ENCODE results near the gene NUBPL.
"Not testable (repeated sequence)": the region's sequence is repeated elsewhere in the genome, so short reads cannot be mapped to it uniquely, and the experiment has no call there.

The NUBPL gene

DNA sequence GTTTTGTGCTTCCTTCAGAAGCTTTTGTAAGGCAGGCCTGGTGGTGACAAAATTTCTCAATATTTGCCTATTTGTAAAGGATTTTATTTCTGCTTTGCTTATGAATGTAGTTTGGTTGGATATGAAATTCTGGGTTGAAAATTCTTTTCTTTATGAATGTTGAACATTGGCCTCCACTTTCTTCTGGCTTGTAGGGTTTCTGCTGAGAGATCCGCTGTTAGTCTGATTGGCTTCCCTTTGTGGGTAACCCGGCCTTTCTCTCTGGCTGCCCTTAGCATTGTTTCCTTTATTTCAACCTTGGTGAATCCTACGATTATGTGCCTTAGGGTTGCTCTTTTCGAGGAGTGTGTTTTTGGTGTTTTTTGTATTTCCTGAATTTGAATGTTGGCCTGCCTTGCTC lies 58.2 kb downstream of the NUBPL start:
- H3K4me3 ChIP-seq (ENCODE audit: low read depth, low read length): no peak overlapping the region
- TF ChIP-seq, protein P1, sequence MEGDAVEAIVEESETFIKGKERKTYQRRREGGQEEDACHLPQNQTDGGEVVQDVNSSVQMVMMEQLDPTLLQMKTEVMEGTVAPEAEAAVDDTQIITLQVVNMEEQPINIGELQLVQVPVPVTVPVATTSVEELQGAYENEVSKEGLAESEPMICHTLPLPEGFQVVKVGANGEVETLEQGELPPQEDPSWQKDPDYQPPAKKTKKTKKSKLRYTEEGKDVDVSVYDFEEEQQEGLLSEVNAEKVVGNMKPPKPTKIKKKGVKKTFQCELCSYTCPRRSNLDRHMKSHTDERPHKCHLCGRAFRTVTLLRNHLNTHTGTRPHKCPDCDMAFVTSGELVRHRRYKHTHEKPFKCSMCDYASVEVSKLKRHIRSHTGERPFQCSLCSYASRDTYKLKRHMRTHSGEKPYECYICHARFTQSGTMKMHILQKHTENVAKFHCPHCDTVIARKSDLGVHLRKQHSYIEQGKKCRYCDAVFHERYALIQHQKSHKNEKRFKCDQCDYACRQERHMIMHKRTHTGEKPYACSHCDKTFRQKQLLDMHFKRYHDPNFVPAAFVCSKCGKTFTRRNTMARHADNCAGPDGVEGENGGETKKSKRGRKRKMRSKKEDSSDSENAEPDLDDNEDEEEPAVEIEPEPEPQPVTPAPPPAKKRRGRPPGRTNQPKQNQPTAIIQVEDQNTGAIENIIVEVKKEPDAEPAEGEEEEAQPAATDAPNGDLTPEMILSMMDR (IDR thresholded peaks at IDR 0.05; ENCODE audit: low read depth, low read length): no peak

DNA sequence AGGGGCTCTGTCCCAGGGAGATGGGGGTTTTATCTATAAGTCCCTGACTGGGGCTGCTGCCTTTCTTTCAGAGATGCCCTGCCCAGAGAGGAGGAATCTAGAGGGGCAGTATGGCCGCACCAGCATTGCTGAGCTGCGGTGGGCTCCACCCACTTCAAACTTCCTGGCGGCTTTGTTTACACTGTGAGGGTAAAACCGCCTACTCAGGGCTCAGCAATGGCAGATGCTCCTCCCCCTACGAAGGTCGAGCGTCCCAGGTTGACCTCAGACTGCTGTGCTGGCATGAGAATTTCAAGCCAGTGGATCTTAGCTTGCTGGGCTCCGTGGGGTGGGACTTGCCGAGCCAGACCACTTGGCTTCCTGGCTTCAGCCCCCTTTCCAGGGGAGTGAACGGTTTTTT lies 59.7 kb downstream of the NUBPL start:
- not testable (repeated sequence) for H3K4me3 ChIP-seq (ENCODE audit: low read depth, low read length)

DNA sequence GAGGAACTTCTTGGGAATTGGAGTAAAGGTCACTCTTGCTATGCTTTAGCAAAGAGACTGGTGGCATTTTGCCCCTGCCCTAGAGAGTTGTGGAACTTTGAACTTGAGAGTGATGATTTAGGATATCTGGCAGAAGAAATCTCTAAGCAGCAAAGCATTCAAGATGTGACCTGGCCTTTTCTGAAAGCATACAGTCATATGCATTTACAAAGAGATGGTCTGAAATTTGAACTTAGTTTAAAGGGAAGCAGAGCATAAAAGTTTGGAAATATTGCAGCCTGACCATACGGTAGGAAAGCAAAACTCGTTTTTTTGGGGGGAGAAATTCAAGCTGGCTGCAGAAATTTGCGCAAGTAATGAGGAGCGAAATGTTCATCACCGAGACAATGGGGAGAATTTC lies 60.9 kb downstream of the NUBPL start:
- no peak overlapping the region for H3K4me3 ChIP-seq (ENCODE audit: low read depth, low read length)
- TF ChIP-seq, protein P1 (IDR thresholded peaks at IDR 0.05; ENCODE audit: low read depth, low read length): no peak

DNA sequence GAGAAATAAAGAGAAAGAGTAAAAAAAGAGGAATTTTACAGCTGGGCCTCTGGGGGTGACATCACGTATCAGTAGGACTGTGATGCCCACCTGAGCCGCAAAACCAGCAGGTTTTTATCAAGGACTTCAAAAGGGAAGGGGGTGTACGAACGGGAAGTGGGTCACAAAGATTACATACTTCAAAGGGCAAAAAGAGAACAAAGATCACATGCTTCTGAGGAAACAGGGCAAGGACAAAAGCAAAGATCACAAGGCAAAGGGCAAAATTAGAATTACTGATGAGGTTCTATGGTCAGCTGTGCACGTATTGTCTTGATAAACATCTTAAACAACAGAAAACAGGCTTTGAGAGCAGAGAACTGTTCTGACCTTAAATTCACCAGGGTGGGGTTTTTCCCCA lies 91.7 kb downstream of the NUBPL start:
- not testable (repeated sequence) for H3K4me3 ChIP-seq (ENCODE audit: low read depth, low read length)

DNA sequence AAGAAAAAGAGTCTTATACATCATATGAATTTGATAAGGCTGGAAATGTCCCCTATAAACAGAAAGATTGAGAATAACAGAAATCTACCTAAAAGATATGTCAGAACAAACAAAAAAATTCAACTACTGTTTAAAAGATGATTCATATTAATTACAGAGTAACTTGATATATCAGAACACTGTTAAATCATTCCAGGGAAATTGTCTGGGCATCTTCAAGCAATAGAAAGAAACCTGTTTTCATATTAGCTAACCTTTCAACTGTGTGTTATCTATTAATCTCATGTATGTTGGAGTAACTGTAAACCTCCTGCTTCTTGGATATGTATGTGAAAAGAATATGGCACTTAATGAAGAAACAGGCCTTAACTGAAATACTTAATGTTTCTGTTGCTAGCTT lies 96.7 kb downstream of the NUBPL start:
- TF ChIP-seq, protein P1 (IDR thresholded peaks at IDR 0.05; ENCODE audit: low read depth, low read length): no peak
- no peak overlapping the region for H3K4me3 ChIP-seq (ENCODE audit: low read depth, low read length)

DNA sequence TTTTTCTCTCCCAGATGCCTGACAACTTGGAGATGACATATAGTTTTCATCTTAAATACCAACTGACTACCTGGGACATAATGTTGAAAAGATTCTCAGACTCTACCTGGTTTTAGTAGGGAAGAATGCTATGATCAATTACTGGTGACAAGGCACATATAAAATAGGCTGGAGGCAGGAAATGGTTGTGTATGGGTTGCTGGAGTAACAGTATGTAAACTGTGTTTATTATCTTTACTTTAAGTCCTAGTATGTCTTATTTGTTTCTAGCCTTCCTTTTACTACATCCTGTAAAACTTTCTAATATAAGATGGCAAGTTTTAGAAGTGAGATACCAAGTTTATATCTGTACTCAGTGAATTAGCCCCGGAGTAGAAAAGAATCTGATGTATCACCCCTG lies 98.1 kb downstream of the NUBPL start:
- TF ChIP-seq, protein P1 (IDR thresholded peaks at IDR 0.05; ENCODE audit: low read depth, low read length): no peak
- H3K4me3 ChIP-seq (ENCODE audit: low read depth, low read length): no peak overlapping the region

DNA sequence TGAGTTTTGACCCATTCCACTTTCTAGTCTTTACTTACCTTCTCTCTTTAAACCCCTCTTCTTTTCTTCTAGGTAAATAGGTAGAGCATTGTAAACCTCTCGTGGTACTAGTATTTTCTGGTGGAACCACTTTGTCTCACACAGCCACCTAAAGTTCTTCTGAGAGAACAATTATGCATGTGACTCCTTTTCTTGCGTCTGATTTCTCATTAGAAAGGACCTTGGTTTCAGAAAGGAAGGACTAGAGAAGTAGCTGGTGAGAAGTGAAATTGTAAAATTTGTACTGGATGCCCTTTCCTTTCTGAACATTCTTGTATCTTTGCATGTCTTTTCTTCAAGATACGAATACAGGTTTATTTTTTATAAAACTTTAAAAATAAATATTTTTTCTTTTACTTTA lies 99.0 kb downstream of the NUBPL start:
- TF ChIP-seq, protein P1 (IDR thresholded peaks at IDR 0.05; ENCODE audit: low read depth, low read length): no peak
- no peak overlapping the region for H3K4me3 ChIP-seq (ENCODE audit: low read depth, low read length)

DNA sequence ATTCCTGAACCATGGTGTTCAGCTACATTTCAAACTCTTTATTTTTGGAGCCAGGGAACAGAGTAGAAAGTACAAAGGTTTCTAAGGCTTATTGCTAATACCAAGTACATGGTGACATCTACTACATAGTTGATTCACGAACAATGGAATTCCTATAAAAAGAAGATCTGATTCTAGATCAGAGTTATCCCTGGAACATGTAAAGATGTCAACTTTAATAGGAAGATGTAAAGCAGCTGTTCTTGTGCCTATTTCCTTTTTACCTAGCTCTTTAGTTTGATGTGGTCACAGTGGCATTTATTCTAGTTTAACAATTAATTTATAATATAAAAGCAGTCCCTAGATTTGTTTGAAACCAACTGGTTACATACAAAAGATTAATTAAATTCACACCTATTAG lies 99.5 kb downstream of the NUBPL start:
- no peak overlapping the region for H3K4me3 ChIP-seq (ENCODE audit: low read depth, low read length)
- TF ChIP-seq, protein P1 (IDR thresholded peaks at IDR 0.05; ENCODE audit: low read depth, low read length): no peak

DNA sequence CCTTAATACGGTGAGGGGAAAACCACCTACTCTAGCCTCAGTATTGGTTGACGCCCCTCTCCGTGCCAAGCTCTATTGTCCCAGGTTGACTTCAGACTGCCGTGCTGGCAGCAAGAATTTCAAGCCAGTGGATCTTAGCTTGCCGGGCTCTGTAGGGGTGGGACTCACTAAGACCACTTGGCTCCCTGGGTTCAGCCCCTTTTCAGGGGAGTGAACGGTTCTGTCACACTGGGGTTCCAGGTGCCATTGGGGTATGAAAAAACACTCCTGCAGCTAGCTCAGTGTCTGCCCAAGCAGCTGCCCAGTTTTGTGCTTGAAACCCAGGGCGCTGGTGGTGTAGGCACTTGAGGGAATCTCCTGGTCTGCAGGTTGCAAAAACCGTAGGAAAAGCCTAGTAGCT lies 107.1 kb downstream of the NUBPL start:
- TF ChIP-seq, protein P1 (IDR thresholded peaks at IDR 0.05; ENCODE audit: low read depth, low read length): no peak
- H3K4me3 ChIP-seq (ENCODE audit: low read depth, low read length): no peak overlapping the region
